Trophoblast cell (in vitro differentiated cells and primary cell): ENCODE results near the gene ST6GALNAC3.
"Not testable (repeated sequence)": the region's sequence is repeated elsewhere in the genome, so short reads cannot be mapped to it uniquely, and the experiment has no call there.

Experiments
- DNase-seq, 2 donors: peaks; one replicate each; pipeline ENCODE4 v3.0.0-alpha.2; 2016
- H2AFZ ChIP-seq: 2 replicates; pipeline ENCODE4 v1.6.1; 2013; ENCODE audit warnings: low read length, moderate library complexity, mild to moderate bottlenecking; ENCODE audit not compliant: insufficient read depth, poor library complexity
- H2AK5ac ChIP-seq: 2 replicates; pipeline ENCODE4 v1.6.1; 2013; ENCODE audit warnings: mild to moderate bottlenecking, low read length
- H2BK120ac ChIP-seq: 2 replicates; pipeline ENCODE4 v1.6.1; 2013; ENCODE audit warnings: low read length, mild to moderate bottlenecking, moderate library complexity; ENCODE audit not compliant: insufficient read depth, poor library complexity
- H2BK12ac ChIP-seq: 2 replicates; pipeline ENCODE4 v1.6.1; 2013; ENCODE audit warnings: mild to moderate bottlenecking, low read length, moderate library complexity
- H2BK5ac ChIP-seq: 2 replicates; pipeline ENCODE4 v1.6.1; 2013; ENCODE audit warnings: low read length, low read depth, moderate library complexity, mild to moderate bottlenecking; ENCODE audit not compliant: poor library complexity
- H3K14ac ChIP-seq: 2 replicates; pipeline ENCODE4 v1.6.1; 2013; ENCODE audit warnings: mild to moderate bottlenecking, low read length
- H3K18ac ChIP-seq: 2 replicates; pipeline ENCODE4 v1.6.1; 2013; ENCODE audit warnings: mild to moderate bottlenecking, low read length
- H3K23ac ChIP-seq: 2 replicates; pipeline ENCODE4 v1.6.1; 2013; ENCODE audit warnings: low read length
- H3K27ac ChIP-seq: 2 replicates; pipeline ENCODE4 v1.5.1; 2013; ENCODE audit warnings: low read depth, mild to moderate bottlenecking, inconsistent platforms, low read length, moderate library complexity
- H3K27me3 ChIP-seq: 2 replicates; pipeline ENCODE4 v1.6.1; 2013; ENCODE audit warnings: inconsistent platforms, mild to moderate bottlenecking, low read length, moderate library complexity; ENCODE audit not compliant: insufficient read depth
- H3K36me3 ChIP-seq, 2 experiments: 1 replicate in 1 of 2; 2 replicates in 1 of 2; pipeline ENCODE4 v1.6.1; 2013; ENCODE audit warnings: low read length in 2 of 2, mild to moderate bottlenecking in 2 of 2, moderate library complexity in 1 of 2; ENCODE audit not compliant: insufficient read depth in 2 of 2, control insufficient read depth in 1 of 2
- H3K4ac ChIP-seq: 2 replicates; pipeline ENCODE4 v1.6.1; 2013; ENCODE audit warnings: low read depth, mild to moderate bottlenecking, low read length, moderate library complexity
- H3K4me1 ChIP-seq, 2 experiments: 1 replicate in 1 of 2; 2 replicates in 1 of 2; pipeline ENCODE4 v1.6.1; 2013; ENCODE audit warnings: low read length in 2 of 2, mild to moderate bottlenecking in 2 of 2, moderate library complexity in 1 of 2; ENCODE audit not compliant: insufficient read depth in 2 of 2, control insufficient read depth in 1 of 2
- H3K4me2 ChIP-seq: 2 replicates; pipeline ENCODE4 v1.6.1; 2013; ENCODE audit warnings: inconsistent platforms, mild to moderate bottlenecking, low read length, moderate library complexity
- H3K4me3 ChIP-seq: 2 replicates; pipeline ENCODE4 v1.5.1; 2013; ENCODE audit warnings: mild to moderate bottlenecking, low read depth, low read length, inconsistent platforms
- H3K79me1 ChIP-seq: one replicate; pipeline ENCODE4 v1.6.1; 2013; ENCODE audit warnings: low read length
- H3K79me2 ChIP-seq: 2 replicates; pipeline ENCODE4 v1.6.1; 2013; ENCODE audit warnings: low read length, mild to moderate bottlenecking; ENCODE audit not compliant: control insufficient read depth, insufficient read depth, poor library complexity
- H3K9ac ChIP-seq: 2 replicates; pipeline ENCODE4 v1.6.1; 2013; ENCODE audit warnings: mild to moderate bottlenecking, low read length
- H3K9me3 ChIP-seq: 2 replicates; pipeline ENCODE4 v1.6.1; 2013; ENCODE audit warnings: low read depth, mild to moderate bottlenecking, control low read depth, inconsistent platforms, low read length; ENCODE audit not compliant: insufficient read depth
- H4K12ac ChIP-seq: 2 replicates; pipeline ENCODE4 v1.6.1; 2013; ENCODE audit warnings: low read depth, mild to moderate bottlenecking, low read length, moderate library complexity
- H4K8ac ChIP-seq: 2 replicates; pipeline ENCODE4 v1.6.1; 2013; ENCODE audit warnings: low read depth, mild to moderate bottlenecking, low read length, moderate library complexity
- H4K91ac ChIP-seq: one replicate; pipeline ENCODE4 v1.6.1; 2013; ENCODE audit warnings: low read depth, mild to moderate bottlenecking, low read length, moderate library complexity
- WGBS: extraction: QIAGEN DNeasy Blood & Tissue Kit; methylation state at CpG from one replicate; pipeline ENCODE4 v1.1.7; 2013; ENCODE audit warnings: missing lambda C conversion rate; ENCODE audit not compliant: insufficient read length, insufficient coverage; ENCODE audit errors: extremely low coverage; 5-methylcytosine and 5-hydroxymethylcytosine counted together

The ST6GALNAC3 gene

DNA sequence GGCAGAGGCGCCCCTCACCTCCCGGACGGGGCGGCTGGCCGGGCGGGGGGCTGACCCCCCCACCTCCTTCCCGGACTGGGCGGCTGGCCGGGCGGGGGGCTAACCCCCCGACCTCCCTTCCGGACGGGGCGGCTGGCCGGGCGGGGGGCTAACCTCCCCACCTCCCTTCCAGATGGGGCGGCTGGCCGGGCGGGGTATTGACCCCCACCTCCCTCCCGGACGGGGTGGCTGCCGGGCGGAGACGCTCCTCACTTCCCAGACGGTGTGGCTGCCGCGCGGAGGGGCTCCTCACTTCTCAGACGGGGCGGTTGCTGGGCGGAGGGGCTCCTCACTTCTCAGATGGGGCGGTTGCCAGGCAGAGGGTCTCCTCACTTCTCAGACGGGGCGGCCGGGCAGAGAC is 37.8 kb downstream of the ST6GALNAC3 start:
- not testable (repeated sequence) for H4K91ac ChIP-seq, H3K14ac ChIP-seq, H3K4me3 ChIP-seq, H3K27ac ChIP-seq, H3K18ac ChIP-seq, H3K79me2 ChIP-seq, H3K27me3 ChIP-seq, H2BK12ac ChIP-seq, H3K9ac ChIP-seq, H2BK120ac ChIP-seq, H2AK5ac ChIP-seq, H3K4me1 ChIP-seq, H4K8ac ChIP-seq, H3K36me3 ChIP-seq, H3K4ac ChIP-seq, DNase-seq, H3K9me3 ChIP-seq, H2AFZ ChIP-seq, H4K12ac ChIP-seq, H3K23ac ChIP-seq, H2BK5ac ChIP-seq, H3K79me1 ChIP-seq, H3K4me2 ChIP-seq
- no CpG with 5 or more reads among the region's 35 CpGs for WGBS

- Histone ChIP-seq H3K79me1 (no peaks in the 10 kb centered on the region), H2BK5ac (no peak overlapping the region), H3K18ac (no peak overlapping the region), H2AK5ac (no peak overlapping the region), H3K27me3 (no peaks in the 10 kb centered on the region), H4K8ac (no peak overlapping the region), H3K9ac (no peak overlapping the region), H2BK120ac (no peak overlapping the region), H3K4me3 (no peak overlapping the region), H3K23ac (no peak overlapping the region), H3K4me2 (no peak overlapping the region), H3K4ac (no peak overlapping the region), H3K79me2 (no peaks in the 10 kb centered on the region), H3K4me1 (peaks cover 5% of the 10 kb centered on the region in 2 experiments), H3K36me3 (no peaks in the 10 kb centered on the region), H4K12ac (no peak overlapping the region), H4K91ac (no peak overlapping the region), H2AFZ (no peak overlapping the region), H2BK12ac (no peak overlapping the region), H3K27ac (no peak overlapping the region), H3K14ac (no peak overlapping the region), H3K9me3 (peaks cover 2% of the 10 kb centered on the region)
- no peak for DNase-seq
Measured at GRCh38 chr1:76113446-76113845, 38.9 kb downstream of the ST6GALNAC3 start.

GRCh38 chr1:76115171-76115570 is 40.6 kb downstream of the ST6GALNAC3 start:
- Histone ChIP-seq H3K4me1 (peaks cover 0 to 3% of the 10 kb centered on the region in 2 experiments), H2BK12ac (no peak overlapping the region), H3K4ac (no peak overlapping the region), H3K36me3 (no peaks in the 10 kb centered on the region), H2BK5ac (no peak overlapping the region), H3K23ac (no peak overlapping the region), H3K79me2 (no peaks in the 10 kb centered on the region), H3K9ac (no peak overlapping the region), H3K4me2 (no peak overlapping the region), H2AFZ (no peak overlapping the region), H3K9me3 (peaks cover 2% of the 10 kb centered on the region), H4K91ac (no peak overlapping the region), H4K8ac (no peak overlapping the region), H4K12ac (no peak overlapping the region), H3K4me3 (no peak overlapping the region), H2BK120ac (no peak overlapping the region), H3K27ac (no peak overlapping the region), H3K14ac (no peak overlapping the region), H2AK5ac (no peak overlapping the region), H3K79me1 (no peaks in the 10 kb centered on the region), H3K27me3 (no peaks in the 10 kb centered on the region), H3K18ac (no peak overlapping the region)
- peak in 1 of 2 donors; percentile 56 for DNase-seq
- WGBS = no CpG with 5 or more reads among the region's 2 CpGs

DNA sequence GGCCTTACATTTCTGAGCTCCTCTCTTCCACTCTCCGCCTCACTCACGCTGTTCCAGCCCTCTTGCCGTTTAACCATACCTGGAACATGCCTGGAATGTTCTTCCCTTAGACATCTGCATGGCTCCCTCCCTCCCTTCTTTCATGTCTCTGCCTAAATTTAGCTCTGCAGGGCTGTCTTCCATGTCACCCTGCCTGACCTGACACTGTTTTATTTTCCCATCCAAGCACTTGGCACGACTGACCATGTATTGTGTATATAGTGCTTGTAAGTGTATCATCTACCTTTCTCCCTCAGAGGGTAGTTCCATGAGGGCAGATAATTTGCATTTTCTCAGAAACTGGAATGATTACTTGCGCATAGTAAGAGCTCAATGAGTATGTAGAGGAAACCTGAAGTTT is 47.3 kb downstream of the ST6GALNAC3 start:
- H3K9me3 ChIP-seq = no peaks in the 10 kb centered on the region
- no CpG with 5 or more reads among the region's 5 CpGs for WGBS
- no peak overlapping the region for H4K91ac ChIP-seq
- no peak overlapping the region for H2BK5ac ChIP-seq
- no peak overlapping the region for H3K14ac ChIP-seq
- no peak overlapping the region for H3K4ac ChIP-seq
- no peak overlapping the region for H2AK5ac ChIP-seq
- DNase-seq = peak in 1 of 2 donors; percentile 36
- H3K4me2 ChIP-seq = no peak overlapping the region
- H3K36me3 ChIP-seq = no peaks in the 10 kb centered on the region
- H3K9ac ChIP-seq = no peak overlapping the region
- no peaks in the 10 kb centered on the region for H3K27me3 ChIP-seq
- H3K79me2 ChIP-seq = no peaks in the 10 kb centered on the region
- H4K8ac ChIP-seq = no peak overlapping the region
- H3K27ac ChIP-seq = no peak overlapping the region
- H3K23ac ChIP-seq = no peak overlapping the region
- no peaks in the 10 kb centered on the region for H3K79me1 ChIP-seq
- H4K12ac ChIP-seq = no peak overlapping the region
- H2AFZ ChIP-seq = no peak overlapping the region
- H2BK120ac ChIP-seq = no peak overlapping the region
- H3K4me3 ChIP-seq = no peak overlapping the region
- H3K18ac ChIP-seq = no peak overlapping the region
- no peak overlapping the region for H2BK12ac ChIP-seq
- peaks cover 3 to 8% of the 10 kb centered on the region in 2 experiments for H3K4me1 ChIP-seq
